Subcutaneous adipose tissue (tissue), 4 donors: ENCODE results near the gene KRTAP10-1. TPM values are rescaled to one million over a fixed set of nuclear protein-coding genes. Genes with fewer than 3 reads are reported as not detected.

ENCODE experiments used
- total RNA-seq, 4 donors: library from RNA; depleted of rRNA; stranded (reverse); fragments of >200 nt; gene quantifications; one replicate each; pipeline ENCODE4 v1.1.0, GENCODE V29; 2016
- TF ChIP-seq, protein P1 (sequence below): fragments of 450-650 bp; IDR thresholded peaks from one replicate; pipeline ENCODE4 v1.5.1; 2016; ENCODE audit warnings: low read depth, mild to moderate bottlenecking, control low read depth, antibody characterized with exemption, moderate library complexity

KRTAP10-1 gene
- total RNA-seq, 4 donors from 2014 or later: not detected

DNA sequence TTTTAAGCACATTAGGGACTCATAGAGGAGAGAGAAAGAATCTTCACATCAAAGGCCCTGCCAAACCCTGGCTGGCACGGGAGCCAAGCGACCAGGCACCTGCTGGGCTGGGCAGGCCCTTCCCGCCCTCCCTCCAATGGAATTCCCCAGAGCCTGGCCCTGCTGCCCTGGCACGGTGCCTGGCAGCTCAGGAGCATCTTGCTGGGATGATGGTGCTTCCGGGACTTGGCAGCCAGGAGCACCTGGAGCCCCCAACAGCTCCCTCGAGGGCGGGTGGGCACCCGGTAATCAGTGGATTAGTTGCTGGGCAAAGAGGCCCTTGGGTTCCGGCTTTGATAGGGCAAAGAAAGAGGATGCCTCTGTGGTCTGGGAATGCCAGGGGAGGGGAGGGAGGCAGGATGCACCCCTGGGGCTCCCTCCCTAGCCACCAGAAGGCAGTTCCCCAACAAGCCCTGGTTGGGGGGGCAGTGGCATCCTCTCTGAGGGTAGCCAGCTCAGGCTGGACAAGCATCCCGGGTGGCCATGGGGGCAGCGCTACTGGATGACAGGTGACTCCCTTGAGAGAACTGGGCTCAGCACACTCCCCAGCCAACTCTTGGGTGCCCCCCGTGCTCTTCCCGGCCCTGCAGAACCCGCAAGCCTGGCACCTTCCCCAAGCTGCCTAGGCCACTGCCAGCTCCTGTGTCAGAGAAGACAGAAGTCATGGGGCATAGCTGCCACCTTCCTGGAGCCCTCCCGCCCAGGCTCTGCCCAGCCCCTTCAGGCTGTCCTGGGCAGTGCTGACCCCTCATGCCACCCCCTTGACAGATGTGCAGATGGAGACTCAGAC, 26.4 kb downstream of the KRTAP10-1 start:
- TF ChIP-seq, protein P1, sequence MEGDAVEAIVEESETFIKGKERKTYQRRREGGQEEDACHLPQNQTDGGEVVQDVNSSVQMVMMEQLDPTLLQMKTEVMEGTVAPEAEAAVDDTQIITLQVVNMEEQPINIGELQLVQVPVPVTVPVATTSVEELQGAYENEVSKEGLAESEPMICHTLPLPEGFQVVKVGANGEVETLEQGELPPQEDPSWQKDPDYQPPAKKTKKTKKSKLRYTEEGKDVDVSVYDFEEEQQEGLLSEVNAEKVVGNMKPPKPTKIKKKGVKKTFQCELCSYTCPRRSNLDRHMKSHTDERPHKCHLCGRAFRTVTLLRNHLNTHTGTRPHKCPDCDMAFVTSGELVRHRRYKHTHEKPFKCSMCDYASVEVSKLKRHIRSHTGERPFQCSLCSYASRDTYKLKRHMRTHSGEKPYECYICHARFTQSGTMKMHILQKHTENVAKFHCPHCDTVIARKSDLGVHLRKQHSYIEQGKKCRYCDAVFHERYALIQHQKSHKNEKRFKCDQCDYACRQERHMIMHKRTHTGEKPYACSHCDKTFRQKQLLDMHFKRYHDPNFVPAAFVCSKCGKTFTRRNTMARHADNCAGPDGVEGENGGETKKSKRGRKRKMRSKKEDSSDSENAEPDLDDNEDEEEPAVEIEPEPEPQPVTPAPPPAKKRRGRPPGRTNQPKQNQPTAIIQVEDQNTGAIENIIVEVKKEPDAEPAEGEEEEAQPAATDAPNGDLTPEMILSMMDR: no peak

DNA sequence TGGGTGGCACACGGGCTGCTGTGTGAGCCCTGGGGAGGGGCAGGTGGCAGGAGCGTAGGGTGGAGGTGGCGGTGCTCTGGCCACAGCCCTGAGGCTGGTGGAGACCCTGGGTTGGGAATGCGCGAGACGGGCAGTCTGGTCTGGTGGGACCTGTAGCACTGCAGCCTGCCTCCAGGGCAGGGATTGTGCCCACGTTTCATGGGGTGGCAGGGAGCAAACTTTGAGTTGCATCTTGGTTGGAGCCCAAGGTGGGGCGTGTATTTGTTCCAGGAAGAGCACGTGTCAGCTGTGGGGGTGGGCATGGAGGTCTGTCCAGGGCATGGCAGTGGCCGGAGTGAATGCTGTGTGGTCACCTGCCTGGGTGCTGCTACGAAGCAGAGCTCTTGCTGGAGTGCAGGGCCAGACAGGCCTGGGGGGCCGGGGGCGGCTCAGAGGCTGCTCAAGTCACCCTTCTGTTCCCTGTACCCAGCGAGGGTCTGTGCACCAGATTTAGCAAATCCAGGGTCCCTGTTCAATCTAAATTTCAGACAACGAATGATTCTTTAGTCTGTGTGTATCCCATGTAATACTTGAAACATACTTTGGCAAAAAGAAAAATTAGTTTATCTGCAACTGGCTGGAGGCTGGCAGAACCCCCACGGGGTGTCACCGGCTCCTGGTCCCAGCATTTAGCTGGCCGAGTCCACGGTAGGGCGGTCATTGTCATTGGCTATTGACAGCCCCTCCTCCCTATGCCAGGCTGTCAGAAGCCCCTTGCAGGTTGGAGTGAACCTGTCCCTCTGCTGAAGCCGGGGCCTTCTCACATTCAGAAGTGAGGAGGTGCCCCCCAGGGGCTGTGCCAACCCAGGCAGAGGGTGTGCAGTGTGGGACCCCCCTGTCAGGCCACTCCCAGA, 27.3 kb downstream of the KRTAP10-1 start:
- TF ChIP-seq, protein P1: no peak

DNA sequence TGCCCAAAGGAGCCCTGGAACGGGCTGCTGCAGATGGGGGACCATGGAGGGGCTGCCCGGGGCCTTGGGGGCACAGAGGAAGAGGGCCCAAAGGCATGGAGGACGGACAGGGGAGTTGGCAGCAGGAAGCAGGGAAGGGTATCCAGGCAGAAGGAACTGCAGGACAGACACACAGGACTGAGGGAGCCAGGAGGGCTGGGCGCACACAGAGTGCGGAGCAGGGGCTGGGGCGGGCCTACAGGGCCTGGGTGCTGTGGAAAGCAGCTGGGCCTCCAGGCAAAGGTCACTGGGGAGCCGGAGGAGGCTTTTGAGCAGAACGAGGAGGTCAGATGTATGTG, 28.1 kb downstream of the KRTAP10-1 start:
- TF ChIP-seq, protein P1: no peak

DNA sequence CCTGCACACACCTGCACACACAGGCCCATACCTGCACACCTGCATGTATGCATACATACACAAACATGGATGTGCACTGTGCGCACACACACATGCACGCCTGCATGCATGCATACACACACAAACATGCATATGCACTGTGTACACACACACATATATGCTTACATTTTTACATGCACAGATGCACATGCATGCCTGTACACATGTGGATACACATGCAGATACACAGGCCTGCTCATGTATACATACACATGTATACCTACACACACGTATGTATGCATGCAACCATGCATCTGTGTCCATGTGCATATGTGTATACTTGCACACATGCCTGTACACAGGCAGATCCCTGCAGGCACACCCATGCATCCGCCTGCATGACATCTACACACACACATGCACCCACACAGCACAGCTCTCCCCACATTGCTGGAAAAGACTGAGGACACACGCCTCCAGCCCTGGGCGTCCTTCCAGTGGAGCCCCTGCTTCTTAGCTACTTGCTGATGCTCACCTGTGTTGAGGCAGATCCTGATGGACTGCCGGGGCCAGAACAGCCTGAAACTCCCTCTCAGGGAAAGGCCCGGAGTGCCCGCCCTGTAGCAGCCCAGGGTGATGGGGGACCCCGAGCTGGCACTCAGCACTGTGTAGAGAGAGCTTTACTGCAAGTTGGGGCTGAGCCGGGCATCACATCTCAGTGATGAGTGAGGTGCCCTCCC, 28.6 kb downstream of the KRTAP10-1 start:
- TF ChIP-seq, protein P1: no peak

DNA sequence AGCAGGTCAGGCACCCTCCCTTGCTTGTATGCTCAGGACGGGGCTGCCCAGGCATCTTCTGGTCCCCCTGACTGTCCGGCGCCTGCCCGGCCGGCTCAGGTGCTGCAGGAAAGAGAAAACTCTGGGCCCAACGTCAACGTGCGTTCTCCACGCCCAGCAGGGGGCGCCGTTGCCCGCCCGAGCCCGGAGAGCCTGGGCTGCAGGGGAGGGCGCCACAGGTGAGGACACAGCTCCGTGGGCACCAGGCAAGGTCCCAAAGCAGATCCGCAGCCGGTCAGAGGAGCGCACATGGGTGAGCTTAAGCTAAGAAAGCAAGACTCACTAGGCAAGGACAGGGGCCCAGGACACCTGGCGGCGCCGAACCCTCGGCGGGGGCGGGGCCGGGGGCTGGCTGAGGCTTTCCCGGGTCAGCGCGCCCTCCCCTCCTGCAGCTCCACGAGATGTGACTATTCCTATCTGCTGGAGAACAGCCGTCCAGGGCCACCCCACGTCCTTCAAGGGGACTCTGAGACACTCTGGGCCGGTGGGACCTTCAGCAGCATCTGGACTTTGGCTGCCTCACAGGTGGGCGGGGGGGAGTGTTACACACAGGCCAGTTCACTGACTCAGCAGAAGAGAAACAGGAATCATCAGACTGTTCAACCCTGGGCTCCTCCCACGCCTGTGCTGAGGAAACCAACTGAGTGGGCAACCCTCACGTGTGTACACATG, 29.3 kb downstream of the KRTAP10-1 start:
- TF ChIP-seq, protein P1: no peak

DNA sequence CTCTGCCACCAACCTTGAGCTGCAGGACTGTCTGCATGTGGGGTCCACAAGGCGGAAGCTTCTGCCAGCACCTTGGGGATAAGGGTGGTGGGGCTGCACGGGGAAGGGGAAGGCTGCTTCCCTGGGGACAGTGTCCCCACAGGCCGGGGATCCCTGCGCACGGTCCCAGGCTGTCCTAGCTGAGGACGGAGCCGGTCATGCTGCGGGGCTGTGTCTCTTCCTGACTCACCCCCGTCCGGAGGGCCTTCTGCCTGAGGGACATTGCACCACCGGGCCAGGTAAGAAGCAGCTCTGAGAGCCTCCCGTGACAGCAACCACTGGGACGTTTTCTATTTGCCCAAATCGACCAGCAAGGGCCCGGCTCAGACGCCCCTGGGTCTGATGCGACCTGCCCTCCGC, 29.9 kb downstream of the KRTAP10-1 start:
- TF ChIP-seq, protein P1: no peak
